Mesendoderm (in vitro differentiated cells): ENCODE measurements around the gene CSHL1.

Source experiments
- DNase-seq: peaks from one replicate; pipeline ENCODE4 v3.0.0; 2013
- H2AK5ac ChIP-seq: 2 replicates; pipeline ENCODE4 v1.6.1; 2013; ENCODE audit warnings: low read length, inconsistent platforms
- H2BK120ac ChIP-seq: 2 replicates; pipeline ENCODE4 v1.6.1; 2013; ENCODE audit warnings: low read depth, mild to moderate bottlenecking, low read length, moderate library complexity, mixed read lengths
- H2BK15ac ChIP-seq: replicated peaks from 2 replicates; pipeline ENCODE4 v1.6.1; 2013; ENCODE audit warnings: low read depth, mild to moderate bottlenecking, moderate library complexity
- H2BK5ac ChIP-seq: 2 replicates; pipeline ENCODE4 v1.6.1; 2013; ENCODE audit warnings: low read length, inconsistent platforms
- H3K18ac ChIP-seq: 2 replicates; pipeline ENCODE4 v1.6.1; 2013; ENCODE audit warnings: mild to moderate bottlenecking, low read length, mixed read lengths
- H3K23ac ChIP-seq: one replicate; pipeline ENCODE4 v1.6.1; 2013; ENCODE audit warnings: low read length
- H3K27ac ChIP-seq: 2 replicates; pipeline ENCODE4 v1.5.1; 2013; ENCODE audit warnings: low read depth, mild to moderate bottlenecking, inconsistent platforms, low read length, moderate library complexity
- H3K27me3 ChIP-seq: 2 replicates; pipeline ENCODE4 v1.6.1; 2013; ENCODE audit warnings: low read length, control low read depth, mild to moderate bottlenecking, inconsistent platforms; ENCODE audit not compliant: insufficient read depth, poor library complexity
- H3K36me3 ChIP-seq: 2 replicates; pipeline ENCODE4 v1.6.1; 2013; ENCODE audit warnings: low read length, inconsistent platforms; ENCODE audit not compliant: control insufficient read depth, insufficient read depth
- H3K4ac ChIP-seq: one replicate; pipeline ENCODE4 v1.6.1; 2013; ENCODE audit warnings: low read depth, mild to moderate bottlenecking, low read length, moderate library complexity
- H3K4me1 ChIP-seq: 2 replicates; pipeline ENCODE4 v1.6.1; 2013; ENCODE audit warnings: low read depth, low read length, inconsistent platforms; ENCODE audit not compliant: control insufficient read depth
- H3K4me2 ChIP-seq: 2 replicates; pipeline ENCODE4 v1.6.1; 2013; ENCODE audit warnings: low read length
- H3K4me3 ChIP-seq: 2 replicates; pipeline ENCODE4 v1.5.1; 2013; ENCODE audit warnings: mild to moderate bottlenecking, low read length
- H3K56ac ChIP-seq: one replicate; pipeline ENCODE4 v1.6.1; 2013; ENCODE audit warnings: low read length
- H3K79me1 ChIP-seq: 2 replicates; pipeline ENCODE4 v1.6.1; 2013; ENCODE audit warnings: low read length, inconsistent platforms
- H3K79me2 ChIP-seq: 2 replicates; pipeline ENCODE4 v1.6.1; 2013; ENCODE audit warnings: mild to moderate bottlenecking, low read length; ENCODE audit not compliant: control insufficient read depth, insufficient read depth
- H3K9ac ChIP-seq: 2 replicates; pipeline ENCODE4 v1.6.1; 2013; ENCODE audit warnings: low read length, inconsistent platforms
- H4K5ac ChIP-seq: one replicate; pipeline ENCODE4 v1.6.1; 2013; ENCODE audit warnings: low read length
- H4K8ac ChIP-seq: one replicate; pipeline ENCODE4 v1.6.1; 2013; ENCODE audit warnings: low read depth, mild to moderate bottlenecking, control low read depth, low read length, moderate library complexity
- WGBS: extraction: QIAGEN DNeasy Blood & Tissue Kit; methylation state at CpG from one replicate; pipeline ENCODE4 v1.1.7; 2013; ENCODE audit warnings: low lambda C conversion rate, missing lambda C conversion rate; ENCODE audit not compliant: insufficient coverage; ENCODE audit errors: extremely low coverage; 5-methylcytosine and 5-hydroxymethylcytosine counted together

The CSHL1 gene

DNA sequence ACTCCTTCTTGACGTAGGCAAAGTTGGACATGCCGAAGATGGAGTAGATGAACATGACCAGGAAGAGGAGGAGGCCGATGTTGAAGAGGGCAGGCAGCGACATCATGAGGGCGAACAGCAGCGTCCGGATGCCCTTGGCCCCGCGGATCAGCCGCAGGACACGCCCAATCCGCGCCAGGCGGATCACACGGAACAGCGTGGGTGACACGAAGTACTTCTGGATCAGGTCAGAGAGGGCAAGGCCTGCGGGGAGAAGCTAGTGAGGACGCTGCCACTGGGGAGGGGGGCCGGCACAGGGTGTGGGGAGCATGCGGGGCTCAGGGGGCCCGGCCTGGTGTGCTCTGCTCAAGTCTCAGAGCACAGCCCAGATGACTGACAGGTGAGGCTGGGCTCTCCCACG is 30.7 kb upstream of the CSHL1 start:
- Histone ChIP-seq H2AK5ac (no peak overlapping the region), H2BK5ac (no peak overlapping the region), H3K4me2 (no peak overlapping the region), H3K23ac (no peak overlapping the region), H3K4me1 (no peaks in the 10 kb centered on the region), H3K79me1 (no peaks in the 10 kb centered on the region), H3K56ac (no peak overlapping the region), H4K5ac (no peak overlapping the region), H2BK120ac (no peak overlapping the region), H3K27ac (no peak overlapping the region), H3K9ac (no peak overlapping the region), H3K36me3 (no peaks in the 10 kb centered on the region), H3K79me2 (no peaks in the 10 kb centered on the region), H3K18ac (no peak overlapping the region), H3K4me3 (no peak overlapping the region), H3K27me3 (no peaks in the 10 kb centered on the region), H2BK15ac (no peak overlapping the region), H4K8ac (no peak overlapping the region), H3K4ac (no peak overlapping the region)
- no CpG with 5 or more reads among the region's 23 CpGs for WGBS
- DNase-seq, result no peak

GRCh38 chr17:63941162-63941561 is 30.1 kb upstream of the CSHL1 start:
- H3K4me2 ChIP-seq, result no peak overlapping the region

DNA sequence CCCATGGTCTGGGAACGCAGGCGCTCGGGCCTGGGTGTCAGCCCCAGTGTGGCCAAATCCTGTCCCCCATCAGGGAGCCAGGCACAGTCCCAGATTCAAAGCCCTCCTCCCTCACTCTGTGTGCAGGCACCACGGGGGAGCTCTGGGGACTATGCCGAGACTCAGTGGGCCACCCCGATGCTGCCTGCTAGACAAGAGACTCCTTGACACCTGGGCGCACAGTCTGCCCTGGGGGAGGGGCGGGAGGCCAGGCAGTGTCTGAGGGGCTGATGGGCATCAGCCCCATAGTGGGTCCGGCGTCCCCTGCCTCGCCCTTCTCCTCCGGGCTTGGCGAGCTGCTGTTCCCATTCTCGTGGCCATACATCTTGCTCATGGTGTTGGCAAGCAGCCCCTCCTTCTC is 29.5 kb upstream of the CSHL1 start:
- no peaks in the 10 kb centered on the region for H3K36me3 ChIP-seq

More at GRCh38 chr17:63941162-63941561, 30.1 kb upstream of the CSHL1 start:
- H3K4ac ChIP-seq, result no peak overlapping the region
- H3K36me3 ChIP-seq, result no peaks in the 10 kb centered on the region
- H3K18ac ChIP-seq, result no peak overlapping the region
- H3K23ac ChIP-seq, result no peak overlapping the region
- H2BK120ac ChIP-seq, result no peak overlapping the region
- no peak overlapping the region for H3K4me3 ChIP-seq
- WGBS, result no CpG with 5 or more reads among the region's 12 CpGs
- no peaks in the 10 kb centered on the region for H3K27me3 ChIP-seq
- H3K56ac ChIP-seq, result no peak overlapping the region
- H3K4me1 ChIP-seq, result no peaks in the 10 kb centered on the region
- no peak overlapping the region for H4K8ac ChIP-seq
- no peak overlapping the region for H4K5ac ChIP-seq
- no peak for DNase-seq
- no peak overlapping the region for H3K9ac ChIP-seq
- no peak overlapping the region for H2BK15ac ChIP-seq
- H2BK5ac ChIP-seq, result no peak overlapping the region
- no peaks in the 10 kb centered on the region for H3K79me1 ChIP-seq
- no peak overlapping the region for H3K27ac ChIP-seq
- H3K79me2 ChIP-seq, result no peaks in the 10 kb centered on the region
- no peak overlapping the region for H2AK5ac ChIP-seq

GRCh38 chr17:63939884-63940283 is 28.8 kb upstream of the CSHL1 start:
- Histone ChIP-seq H3K4ac (no peak overlapping the region), H3K27ac (no peak overlapping the region), H3K4me2 (no peak overlapping the region), H3K27me3 (no peaks in the 10 kb centered on the region), H2AK5ac (no peak overlapping the region), H2BK15ac (no peak overlapping the region), H3K56ac (no peak overlapping the region), H2BK5ac (no peak overlapping the region), H3K18ac (no peak overlapping the region), H3K23ac (no peak overlapping the region), H2BK120ac (no peak overlapping the region), H3K79me1 (no peaks in the 10 kb centered on the region), H3K4me1 (no peaks in the 10 kb centered on the region), H4K8ac (no peak overlapping the region), H3K9ac (no peak overlapping the region), H4K5ac (no peak overlapping the region), H3K79me2 (no peaks in the 10 kb centered on the region), H3K36me3 (no peaks in the 10 kb centered on the region), H3K4me3 (no peak overlapping the region)
- no CpG with 5 or more reads among the region's 6 CpGs for WGBS
- DNase-seq, result peak; percentile 34

More for the DNA sequence above, 29.5 kb upstream of the CSHL1 start:
- H3K79me1 ChIP-seq, result no peaks in the 10 kb centered on the region
- H3K27ac ChIP-seq, result no peak overlapping the region
- H3K79me2 ChIP-seq, result no peaks in the 10 kb centered on the region
- no peaks in the 10 kb centered on the region for H3K4me1 ChIP-seq
- H3K9ac ChIP-seq, result no peak overlapping the region
- H4K8ac ChIP-seq, result no peak overlapping the region
- no peak overlapping the region for H2BK15ac ChIP-seq
- no peak overlapping the region for H3K56ac ChIP-seq
- H2BK5ac ChIP-seq, result no peak overlapping the region
- no peak for DNase-seq
- no peak overlapping the region for H3K4ac ChIP-seq
- no CpG with 5 or more reads among the region's 14 CpGs for WGBS
- no peak overlapping the region for H3K4me3 ChIP-seq
- no peak overlapping the region for H3K18ac ChIP-seq
- H3K4me2 ChIP-seq, result no peak overlapping the region
- no peak overlapping the region for H3K23ac ChIP-seq
- no peaks in the 10 kb centered on the region for H3K27me3 ChIP-seq
- H2AK5ac ChIP-seq, result no peak overlapping the region
- H2BK120ac ChIP-seq, result no peak overlapping the region
- no peak overlapping the region for H4K5ac ChIP-seq

DNA sequence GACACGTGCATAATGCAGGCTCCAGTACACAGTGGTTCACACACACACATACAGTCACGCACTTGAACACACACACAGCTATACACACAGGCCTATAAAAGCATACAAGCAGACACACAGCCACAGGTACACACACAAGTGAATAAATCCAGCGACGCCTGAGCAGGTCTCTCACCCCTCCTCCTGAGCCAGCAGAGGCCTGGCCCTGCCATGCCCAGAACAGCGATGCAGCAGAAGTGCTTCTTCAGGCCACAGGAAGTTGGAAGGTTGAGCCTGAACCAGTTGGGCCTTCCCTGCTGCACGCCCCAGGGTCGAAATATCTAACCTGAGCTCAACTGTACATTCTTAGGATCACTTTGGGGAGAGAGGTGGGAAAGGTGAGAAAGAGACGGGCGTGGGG is 28.3 kb upstream of the CSHL1 start:
- Histone ChIP-seq H4K8ac (no peak overlapping the region), H3K18ac (no peak overlapping the region), H3K27me3 (no peaks in the 10 kb centered on the region), H3K36me3 (no peaks in the 10 kb centered on the region), H3K27ac (no peak overlapping the region), H2BK120ac (no peak overlapping the region), H3K4me2 (no peak overlapping the region), H3K56ac (peak overlapping the region; percentile 2), H3K9ac (no peak overlapping the region), H3K23ac (no peak overlapping the region), H3K79me2 (no peaks in the 10 kb centered on the region), H3K4me1 (no peaks in the 10 kb centered on the region), H4K5ac (no peak overlapping the region), H3K4ac (no peak overlapping the region), H2AK5ac (no peak overlapping the region), H3K4me3 (no peak overlapping the region), H2BK15ac (no peak overlapping the region), H2BK5ac (no peak overlapping the region), H3K79me1 (no peaks in the 10 kb centered on the region)
- no peak for DNase-seq
- no CpG with 5 or more reads among the region's 9 CpGs for WGBS

DNA sequence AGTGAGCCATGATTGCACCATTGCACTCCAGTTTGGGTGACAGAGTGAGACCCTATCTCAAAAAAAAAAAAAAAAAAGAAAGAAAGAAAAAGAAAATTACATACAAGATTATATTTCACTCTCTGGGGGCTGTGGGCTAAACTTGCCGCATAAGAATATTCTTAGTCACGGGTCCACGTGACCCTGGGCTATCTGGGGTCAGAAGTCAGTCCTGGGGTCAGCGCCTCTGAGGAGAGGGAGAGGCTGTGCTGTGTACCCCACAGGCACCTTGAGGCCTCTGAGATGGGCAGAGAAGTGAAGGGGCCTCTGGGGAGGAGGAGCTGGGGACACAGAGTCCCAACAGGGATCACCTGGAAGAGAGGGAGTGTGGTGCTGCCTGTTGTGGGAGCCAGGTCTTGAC is 26.9 kb upstream of the CSHL1 start:
- Histone ChIP-seq H3K56ac (no peak overlapping the region), H2BK5ac (no peak overlapping the region), H3K4me1 (no peaks in the 10 kb centered on the region), H3K4ac (no peak overlapping the region), H2AK5ac (no peak overlapping the region), H3K79me1 (no peaks in the 10 kb centered on the region), H3K36me3 (no peaks in the 10 kb centered on the region), H3K4me2 (no peak overlapping the region), H3K27me3 (no peaks in the 10 kb centered on the region), H4K5ac (no peak overlapping the region), H2BK120ac (no peak overlapping the region), H3K79me2 (no peaks in the 10 kb centered on the region), H3K9ac (no peak overlapping the region), H3K4me3 (no peak overlapping the region), H3K23ac (no peak overlapping the region), H3K18ac (no peak overlapping the region), H2BK15ac (no peak overlapping the region), H3K27ac (no peak overlapping the region), H4K8ac (no peak overlapping the region)
- no peak for DNase-seq
- WGBS, result no CpG with 5 or more reads among the region's 4 CpGs
